ENCODE measurements around the gene ETNK2. TPM values are rescaled to one million over a fixed set of nuclear protein-coding genes. Genes with fewer than 3 reads are reported as not detected.

ETNK2 gene
- polyA plus RNA-seq, 1 donor from 2014 or later, result 1.5 TPM

GRCh38 chr1:204128964-204129896 is 22.6 kb downstream of the ETNK2 start:
- Mint-ChIP-seq H3K36me3 (no peaks in the 10 kb centered on the region), H3K4me1 (peaks cover 0 to 10% (median 6%) of the 10 kb centered on the region in 3 donors), H3K4me3 (no peak overlapping the region), H3K9me3 (no peaks in the 10 kb centered on the region), H3K27ac (peak overlapping the region in 2 of 3 donors; percentile 28 to 47), H3K27me3 (peaks cover 3% of the 10 kb centered on the region)

- peak overlapping the region in 1 of 4 donors; percentile 43 for H3K4me3 Mint-ChIP-seq
- no peaks in the 10 kb centered on the region for H3K36me3 Mint-ChIP-seq
- H3K9me3 Mint-ChIP-seq, result no peaks in the 10 kb centered on the region
- peaks cover 3% of the 10 kb centered on the region for H3K27me3 Mint-ChIP-seq
- peak overlapping the region in 2 of 3 donors; percentile 47 to 63 for H3K27ac Mint-ChIP-seq
- peaks cover 0 to 8% (median 6%) of the 10 kb centered on the region in 3 donors for H3K4me1 Mint-ChIP-seq
Observed at GRCh38 chr1:204128464-204128963, 23.3 kb downstream of the ETNK2 start.

- peaks cover 3% of the 10 kb centered on the region for H3K27me3 Mint-ChIP-seq
- peak overlapping the region in 1 of 4 donors; percentile 39 for H3K4me3 Mint-ChIP-seq
- no peaks in the 10 kb centered on the region for H3K9me3 Mint-ChIP-seq
Observed at GRCh38 chr1:204127597-204128242, 24.1 kb downstream of the ETNK2 start.

GRCh38 chr1:204126956-204127355 is 24.9 kb downstream of the ETNK2 start:
- Mint-ChIP-seq H3K4me1 (peaks cover 0 to 8% (median 6%) of the 10 kb centered on the region in 3 donors), H3K36me3 (no peaks in the 10 kb centered on the region), H3K4me3 (no peak overlapping the region), H3K27me3 (peaks cover 3% of the 10 kb centered on the region), H3K9me3 (no peaks in the 10 kb centered on the region), H3K27ac (no peak overlapping the region)

More at GRCh38 chr1:204127597-204128242, 24.1 kb downstream of the ETNK2 start:
- H3K4me1 Mint-ChIP-seq, result peaks cover 0 to 8% (median 6%) of the 10 kb centered on the region in 3 donors
- no peaks in the 10 kb centered on the region for H3K36me3 Mint-ChIP-seq
- H3K27ac Mint-ChIP-seq, result no peak overlapping the region

GRCh38 chr1:204126386-204126785 is 25.5 kb downstream of the ETNK2 start:
- Mint-ChIP-seq H3K4me1 (peaks cover 0 to 8% (median 6%) of the 10 kb centered on the region in 3 donors), H3K27ac (no peak overlapping the region)

GRCh38 chr1:204125759-204126351 is 26.0 kb downstream of the ETNK2 start:
- Mint-ChIP-seq H3K27ac (peak overlapping the region in 1 of 3 donors; percentile 33), H3K36me3 (no peaks in the 10 kb centered on the region), H3K27me3 (peaks cover 3% of the 10 kb centered on the region), H3K9me3 (no peaks in the 10 kb centered on the region), H3K4me1 (peaks cover 0 to 8% (median 6%) of the 10 kb centered on the region in 3 donors), H3K4me3 (no peak overlapping the region)

More at GRCh38 chr1:204126386-204126785, 25.5 kb downstream of the ETNK2 start:
- no peaks in the 10 kb centered on the region for H3K36me3 Mint-ChIP-seq
- H3K4me3 Mint-ChIP-seq, result no peak overlapping the region
- H3K27me3 Mint-ChIP-seq, result peaks cover 3% of the 10 kb centered on the region
- H3K9me3 Mint-ChIP-seq, result no peaks in the 10 kb centered on the region

GRCh38 chr1:204124639-204125038 is 27.2 kb downstream of the ETNK2 start:
- H3K4me3 Mint-ChIP-seq, result no peak overlapping the region
- no peaks in the 10 kb centered on the region for H3K36me3 Mint-ChIP-seq

GRCh38 chr1:204123376-204123775 is 28.5 kb downstream of the ETNK2 start:
- no peaks in the 10 kb centered on the region for H3K36me3 Mint-ChIP-seq
- no peaks in the 10 kb centered on the region for H3K9me3 Mint-ChIP-seq
- no peak overlapping the region for H3K4me3 Mint-ChIP-seq
- H3K27ac Mint-ChIP-seq, result no peak overlapping the region
- peaks cover 0 to 4% (median 1%) of the 10 kb centered on the region in 3 donors for H3K4me1 Mint-ChIP-seq
- H3K27me3 Mint-ChIP-seq, result peaks cover 2% of the 10 kb centered on the region

More at GRCh38 chr1:204124639-204125038, 27.2 kb downstream of the ETNK2 start:
- no peaks in the 10 kb centered on the region for H3K9me3 Mint-ChIP-seq
- H3K27ac Mint-ChIP-seq, result no peak overlapping the region
- peaks cover 0 to 8% (median 6%) of the 10 kb centered on the region in 3 donors for H3K4me1 Mint-ChIP-seq
- H3K27me3 Mint-ChIP-seq, result peaks cover 3% of the 10 kb centered on the region

- Mint-ChIP-seq H3K4me1 (peaks cover 0 to 3% (median 0%) of the 10 kb centered on the region in 3 donors), H3K27me3 (peaks cover 2% of the 10 kb centered on the region), H3K9me3 (no peaks in the 10 kb centered on the region), H3K36me3 (no peaks in the 10 kb centered on the region), H3K4me3 (no peak overlapping the region), H3K27ac (peak overlapping the region in 1 of 3 donors; percentile 84)
Observed at GRCh38 chr1:204121840-204122555, 29.8 kb downstream of the ETNK2 start.

GRCh38 chr1:204116539-204116938 is 35.3 kb downstream of the ETNK2 start:
- H3K4me3 Mint-ChIP-seq, result no peak overlapping the region
- H3K9me3 Mint-ChIP-seq, result no peaks in the 10 kb centered on the region
- no peaks in the 10 kb centered on the region for H3K36me3 Mint-ChIP-seq
- peaks cover 1% of the 10 kb centered on the region for H3K27me3 Mint-ChIP-seq
- no peak overlapping the region for H3K27ac Mint-ChIP-seq
- peaks cover 0 to 3% (median 0%) of the 10 kb centered on the region in 3 donors for H3K4me1 Mint-ChIP-seq

- H3K27me3 Mint-ChIP-seq, result peaks cover 1% of the 10 kb centered on the region
- peaks cover 0 to 3% (median 0%) of the 10 kb centered on the region in 3 donors for H3K4me1 Mint-ChIP-seq
- H3K4me3 Mint-ChIP-seq, result no peak overlapping the region
- H3K9me3 Mint-ChIP-seq, result no peaks in the 10 kb centered on the region
- no peak overlapping the region for H3K27ac Mint-ChIP-seq
- no peaks in the 10 kb centered on the region for H3K36me3 Mint-ChIP-seq
Observed at GRCh38 chr1:204115116-204115515, 36.7 kb downstream of the ETNK2 start.

GRCh38 chr1:204114606-204115005 is 37.2 kb downstream of the ETNK2 start:
- H3K4me3 Mint-ChIP-seq, result no peak overlapping the region
- peaks cover 0 to 3% (median 0%) of the 10 kb centered on the region in 3 donors for H3K4me1 Mint-ChIP-seq
- H3K9me3 Mint-ChIP-seq, result no peaks in the 10 kb centered on the region
- H3K27ac Mint-ChIP-seq, result no peak overlapping the region
- no peaks in the 10 kb centered on the region for H3K36me3 Mint-ChIP-seq
- peaks cover 1% of the 10 kb centered on the region for H3K27me3 Mint-ChIP-seq

GRCh38 chr1:204113896-204114295 is 37.9 kb downstream of the ETNK2 start:
- Mint-ChIP-seq H3K4me3 (peak overlapping the region in 1 of 4 donors; percentile 10), H3K9me3 (no peaks in the 10 kb centered on the region), H3K27ac (peak overlapping the region in 1 of 3 donors; percentile 59), H3K27me3 (peaks cover 1% of the 10 kb centered on the region), H3K4me1 (peaks cover 0 to 3% (median 0%) of the 10 kb centered on the region in 3 donors), H3K36me3 (no peaks in the 10 kb centered on the region)
